Measurements from ENCODE around the gene CFAP61.
A peak's percentile ranks its signal among the peaks of the same experiment; 100 is the strongest.
"Not testable (repeated sequence)": the region's sequence is repeated elsewhere in the genome, so short reads cannot be mapped to it uniquely, and the experiment has no call there.

Gene CFAP61

GRCh38 chr20:20212675-20213096, 160.4 kb downstream of the CFAP61 start:
- DNase-seq, result no peak

GRCh38 chr20:20213526-20214121, 161.3 kb downstream of the CFAP61 start:
- DNase-seq, result no peak

DNA sequence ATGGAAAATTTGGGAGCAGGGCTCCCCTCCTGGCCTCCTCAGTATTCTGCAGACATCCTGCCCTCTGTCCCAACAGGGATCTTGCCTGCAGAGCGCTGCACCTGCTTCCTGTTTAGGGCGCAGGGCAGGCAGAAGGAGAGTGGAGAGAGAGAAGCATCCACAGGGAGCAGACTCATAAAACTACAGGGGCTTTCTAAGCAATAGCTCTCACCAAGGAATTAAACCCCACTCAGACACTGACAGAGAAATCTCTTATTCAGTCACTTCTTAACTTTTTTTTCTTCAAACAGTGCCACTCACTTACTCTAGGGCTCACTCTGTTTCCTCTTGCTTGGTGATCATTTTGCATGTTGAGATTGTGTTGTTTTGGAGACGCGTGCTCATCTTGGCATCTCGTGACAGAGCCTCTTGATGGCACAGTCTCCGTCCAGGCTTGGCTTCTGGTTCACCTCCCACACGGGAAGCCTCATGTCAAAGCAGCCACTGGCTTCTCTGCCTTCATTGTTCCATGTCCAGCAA, 162.5 kb downstream of the CFAP61 start:
- DNase-seq, result no peak

DNA sequence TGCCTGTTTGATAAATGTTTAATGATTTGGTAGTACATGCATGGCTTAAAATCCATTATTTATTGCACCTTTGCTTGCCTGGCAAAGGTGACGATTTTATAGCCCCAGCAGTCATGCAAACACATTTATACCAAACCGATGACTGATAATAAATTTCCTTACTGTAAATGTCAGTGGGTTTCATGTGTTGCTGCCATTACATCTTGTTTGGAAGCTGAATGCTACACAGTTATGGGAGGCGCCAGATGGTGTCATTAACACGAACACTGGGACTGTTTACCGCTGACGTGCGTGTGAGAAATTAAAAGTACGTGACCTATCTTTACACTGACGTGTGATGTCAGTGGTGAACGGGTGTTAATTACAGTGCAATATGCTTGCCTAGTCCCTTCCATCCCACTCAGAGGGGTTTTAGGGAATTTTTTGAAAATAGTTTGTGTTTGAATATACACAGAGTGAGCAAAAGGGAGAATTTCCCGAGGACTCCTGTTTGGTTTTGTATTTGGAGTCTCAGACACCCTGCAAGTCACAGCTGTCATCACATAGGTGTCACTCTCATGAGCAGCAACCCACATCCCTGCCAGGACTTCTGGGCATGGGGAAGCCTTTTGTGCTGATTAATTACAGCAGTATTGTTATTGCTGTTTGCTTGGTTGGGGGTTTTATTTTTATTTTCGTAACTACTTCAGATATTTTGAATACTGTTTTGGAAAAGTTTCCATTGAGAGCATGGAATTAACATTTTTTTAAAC, 163.8 kb downstream of the CFAP61 start:
- DNase-seq, result peak; percentile 75

GRCh38 chr20:20216941-20217340, 164.6 kb downstream of the CFAP61 start:
- no peak for DNase-seq

- DNase-seq, result no peak
These were observed 165.3 kb downstream of the CFAP61 start for GRCh38 chr20:20217621-20218020.

GRCh38 chr20:20218106-20218505, 165.8 kb downstream of the CFAP61 start:
- not testable (repeated sequence) for DNase-seq

- no peak for DNase-seq
These were observed 166.7 kb downstream of the CFAP61 start for GRCh38 chr20:20219016-20219415.

DNA sequence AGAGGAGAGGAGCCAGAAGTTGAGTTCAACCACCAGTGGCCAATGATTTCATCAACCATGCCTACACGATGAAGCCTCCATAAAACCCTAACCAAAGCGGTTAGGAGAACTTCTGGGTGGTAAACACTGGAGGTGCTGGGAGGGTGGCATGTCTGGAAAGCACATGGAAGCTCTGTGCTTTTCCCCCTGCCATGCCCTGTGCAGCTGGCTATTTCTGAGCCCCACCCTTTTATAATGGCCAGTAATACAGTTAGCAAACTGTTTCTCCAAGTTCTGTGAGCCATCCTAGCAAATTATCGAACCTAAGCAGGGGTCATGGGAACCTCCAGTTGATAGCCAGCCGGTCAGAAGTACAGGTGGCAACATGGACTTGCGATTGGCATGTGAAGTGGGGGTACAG, 167.8 kb downstream of the CFAP61 start:
- DNase-seq, result no peak

DNA sequence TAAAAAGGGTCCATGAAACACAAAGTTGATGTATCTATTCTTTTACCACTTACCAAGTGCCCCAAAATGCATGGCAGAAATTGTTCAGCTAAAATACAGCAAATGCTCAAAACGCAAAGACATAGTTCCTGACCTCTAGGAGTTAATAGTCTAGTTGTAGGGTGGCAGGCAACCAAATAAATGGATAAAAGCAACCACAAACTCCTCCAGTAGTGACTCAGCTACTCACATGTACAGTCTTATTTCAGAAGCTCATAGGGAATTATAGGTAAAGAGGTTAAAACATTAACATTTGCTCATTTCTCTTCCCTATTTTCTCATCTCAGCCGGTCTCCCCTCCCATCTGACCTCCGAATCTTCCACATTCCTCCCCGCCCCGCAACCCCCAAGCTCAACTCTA, 171.6 kb downstream of the CFAP61 start:
- DNase-seq, result no peak

GRCh38 chr20:20224806-20225205, 172.5 kb downstream of the CFAP61 start:
- no peak for DNase-seq

- DNase-seq, result peak; percentile 71
These were observed 173.2 kb downstream of the CFAP61 start for GRCh38 chr20:20225325-20226043.

DNA sequence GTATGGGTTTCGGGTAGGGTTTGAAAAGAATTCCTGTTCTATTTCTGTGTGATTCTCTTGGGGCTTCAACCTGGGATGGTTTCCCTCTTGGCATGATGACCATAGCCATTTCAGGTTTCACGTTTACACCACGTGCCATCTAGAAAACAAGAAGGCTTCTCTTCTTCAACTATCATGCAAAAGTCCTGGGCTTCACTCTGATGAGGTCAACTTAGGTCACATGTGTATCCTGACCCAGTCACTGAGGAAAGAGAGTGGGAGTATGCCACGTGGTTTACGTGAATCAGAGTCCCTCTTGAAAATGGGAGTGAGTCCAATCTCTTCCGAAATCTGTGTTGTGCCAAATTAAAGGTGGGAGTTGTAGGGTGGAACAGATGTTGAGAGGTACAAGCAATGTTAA, 174.2 kb downstream of the CFAP61 start:
- no peak for DNase-seq

DNA sequence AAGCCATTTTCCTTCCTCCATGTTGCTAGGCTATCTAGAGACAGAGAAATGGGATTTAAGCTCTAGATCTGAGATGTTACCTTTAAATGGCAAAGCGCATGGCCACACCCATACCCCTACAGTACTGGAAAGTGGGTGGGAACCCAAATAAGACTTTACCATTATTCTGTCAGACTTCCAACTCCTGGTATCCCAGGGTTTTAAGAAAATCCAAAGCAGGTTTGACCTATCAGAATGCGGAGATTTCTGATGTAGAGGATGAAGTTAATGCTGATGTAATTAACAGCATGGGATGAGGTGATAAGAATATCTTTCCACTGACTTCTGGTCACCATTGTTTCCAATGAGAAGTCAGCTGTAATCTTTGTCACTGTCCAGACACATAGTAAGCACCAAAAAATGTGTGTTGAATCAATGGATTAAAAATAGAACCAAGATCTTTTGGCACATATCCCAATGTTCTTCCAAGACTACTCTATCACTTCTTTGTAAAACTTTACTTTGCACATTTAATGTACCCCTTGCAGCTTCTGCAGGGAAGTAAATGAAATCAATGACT, 174.8 kb downstream of the CFAP61 start:
- DNase-seq, result no peak

- DNase-seq, result no peak
These were observed 176.0 kb downstream of the CFAP61 start for GRCh38 chr20:20228351-20228750.

DNA sequence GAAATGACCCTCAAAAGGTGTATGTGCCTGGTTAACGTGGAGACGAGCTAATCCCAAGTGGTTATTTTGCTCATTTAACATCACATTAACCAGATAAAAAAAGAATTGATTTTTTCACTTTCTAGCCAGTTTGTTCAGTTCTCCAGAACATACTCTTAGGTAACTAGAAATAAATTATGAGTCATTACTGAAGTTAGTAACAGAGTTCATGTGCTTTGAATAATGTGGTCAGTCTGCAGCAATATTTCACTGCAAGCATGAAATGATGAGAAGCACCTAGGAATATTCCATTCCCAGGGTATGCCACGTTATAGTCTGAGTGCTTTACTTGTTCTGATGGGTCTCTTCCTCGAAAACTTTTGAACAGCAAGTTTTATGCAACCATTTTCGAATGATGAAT, 177.3 kb downstream of the CFAP61 start:
- DNase-seq, result no peak

DNA sequence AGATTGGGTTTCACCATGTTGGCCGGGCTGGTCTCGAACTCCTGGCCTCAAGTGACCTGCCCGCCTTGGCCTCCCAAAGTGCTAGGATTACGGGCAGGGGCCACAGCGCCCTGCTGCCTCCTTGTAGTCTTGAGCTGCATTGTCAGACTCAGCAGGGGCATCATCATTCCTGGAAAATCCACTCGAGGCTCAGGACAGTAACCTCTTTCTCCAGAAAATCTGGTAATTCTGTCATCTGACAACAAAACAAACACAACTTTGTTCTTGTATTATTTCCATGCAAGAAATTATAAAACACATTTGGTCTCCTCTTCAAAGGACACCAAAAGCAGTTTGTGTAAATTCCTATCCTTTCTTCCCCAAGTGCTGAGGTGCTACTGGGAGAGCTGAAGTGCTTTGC, 178.4 kb downstream of the CFAP61 start:
- no peak for DNase-seq

DNA sequence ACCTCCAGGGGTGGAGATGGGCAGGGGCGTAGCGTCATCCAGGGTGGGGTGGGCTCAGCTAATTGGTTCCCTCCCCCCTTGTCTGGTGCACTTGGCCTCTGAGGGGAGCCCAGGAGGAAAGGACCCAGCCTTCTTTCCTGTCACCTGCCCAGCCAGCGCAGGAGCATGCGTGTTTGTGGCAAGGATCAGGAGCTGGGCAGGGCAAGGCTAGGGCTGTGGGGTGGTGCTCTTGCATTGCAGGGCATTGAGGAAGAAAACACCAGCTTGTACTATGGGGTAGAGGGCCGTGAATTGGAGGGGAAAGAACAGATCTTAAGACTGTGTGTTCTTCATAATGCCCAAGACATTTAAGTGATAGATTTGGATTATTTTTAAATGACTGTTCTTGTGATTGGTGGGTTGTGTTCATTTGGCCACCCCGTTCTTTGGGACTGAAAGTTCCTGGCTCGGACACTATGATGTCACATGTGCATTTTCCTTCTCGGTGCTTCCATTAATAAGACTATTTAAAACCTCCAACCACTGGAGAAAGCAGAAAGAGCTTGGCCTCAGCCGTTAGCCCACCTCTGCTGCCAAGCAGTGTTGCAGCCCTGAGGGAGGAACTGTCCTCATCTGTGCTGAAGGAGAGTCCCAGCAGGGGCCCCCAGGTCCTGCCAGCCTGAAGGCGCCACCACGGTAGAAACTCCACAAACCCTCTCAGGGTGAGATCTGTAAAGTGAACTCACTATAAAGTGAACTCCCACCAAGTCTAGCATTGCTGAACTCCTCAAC, 179.4 kb downstream of the CFAP61 start:
- DNase-seq, result no peak

- no peak for DNase-seq
These were observed 180.7 kb downstream of the CFAP61 start for GRCh38 chr20:20233041-20233514.

GRCh38 chr20:20235681-20236080, 183.3 kb downstream of the CFAP61 start:
- DNase-seq, result no peak

DNA sequence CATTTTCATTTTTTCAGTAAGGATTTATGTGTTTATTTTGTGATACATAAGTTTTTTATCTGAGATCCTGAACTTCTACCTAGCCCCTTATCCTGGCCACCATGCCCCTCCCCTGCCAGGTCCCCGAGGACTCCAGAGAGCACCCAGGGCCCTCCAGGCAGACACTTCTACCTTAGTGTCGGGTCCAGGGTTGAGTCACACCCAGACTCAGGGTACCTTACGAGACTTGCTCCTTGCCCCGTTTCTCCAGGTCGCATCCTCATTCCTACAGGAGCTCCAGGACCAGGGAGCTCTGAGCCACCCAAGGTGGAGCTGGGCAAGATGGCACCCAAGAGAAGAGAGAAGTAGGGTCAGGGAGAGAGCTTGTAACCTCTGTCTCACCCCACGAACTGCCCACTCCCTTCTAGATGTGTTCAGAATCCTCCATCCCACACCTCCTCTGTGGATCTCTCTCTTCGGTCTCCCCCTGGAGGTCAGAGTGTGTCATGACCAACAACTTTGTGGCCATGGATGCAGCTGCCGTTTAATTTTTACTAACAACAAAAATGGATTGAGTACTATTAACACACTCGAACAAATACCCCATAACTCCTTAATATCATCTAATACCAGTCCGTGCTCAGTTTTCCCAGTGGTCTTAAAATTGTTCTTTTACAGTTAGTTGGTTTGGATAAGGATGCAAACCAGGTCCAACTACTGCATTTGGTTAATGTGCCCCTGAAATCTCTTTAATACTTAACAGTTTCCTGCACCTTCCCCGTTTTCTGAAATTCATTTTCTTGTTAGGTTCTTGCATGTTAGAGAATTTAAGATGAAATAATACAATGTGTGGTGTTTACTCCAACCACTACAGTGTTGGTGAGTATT, 185.0 kb downstream of the CFAP61 start:
- DNase-seq, result no peak

GRCh38 chr20:20241976-20242375, 189.6 kb downstream of the CFAP61 start:
- DNase-seq, result no peak

All from NCI-H1417 treated with DMSO at 0.1 percent for 48 hours (cell line).